K562 (cell line): Measurements from ENCODE around the gene RPL39. TPM values are rescaled to one million over a fixed set of nuclear protein-coding genes. Genes with fewer than 3 reads are reported as not detected.

Source experiments
- ATF1 ChIP-seq, 2 experiments: fragments of 450-650 bp in 1 of 2; IDR thresholded peaks; 2 replicates each; pipeline ENCODE4 v1.6.1; 2016; ENCODE audit warnings: missing compliant biosample characterization in 1 of 2, missing genetic modification characterization in 1 of 2
- CBFA2T2 ChIP-seq: fragments of 450-650 bp; conservative IDR thresholded peaks from 2 replicates; pipeline ENCODE4 v1.6.1; 2017; ENCODE audit warnings: mild to moderate bottlenecking
- E2F5 ChIP-seq: sonication (generic); formaldehyde crosslinking; IDR thresholded peaks from 2 replicates; pipeline ENCODE4 v1.8.0; 2022; ENCODE audit warnings: mild to moderate bottlenecking, missing genetic modification reagents
- ELK1 ChIP-seq: sonication (generic); formaldehyde crosslinking; IDR thresholded peaks from 2 replicates; pipeline ENCODE4 v1.8.1; 2022; ENCODE audit warnings: missing genetic modification reagents
- FOSL1 ChIP-seq: fragments of 200-800 bp; sonication (Bioruptor generic); conservative IDR thresholded peaks from 2 replicates; pipeline ENCODE4 v1.6.1; 2016; ENCODE audit warnings: missing genetic modification characterization, missing compliant biosample characterization
- GATA2 ChIP-seq: sonication (generic); formaldehyde crosslinking; IDR thresholded peaks from 2 replicates; pipeline ENCODE4 v1.4.0; 2020; ENCODE audit warnings: mild to moderate bottlenecking, missing genetic modification reagents
- MNT ChIP-seq, 2 experiments: fragments of 450-650 bp; conservative IDR thresholded peaks; 2 replicates each; pipeline ENCODE4 v1.6.1; 2017; ENCODE audit warnings: mild to moderate bottlenecking in 2 of 2, moderate library complexity in 2 of 2
- NELFE ChIP-seq: IDR thresholded peaks from 2 replicates; pipeline ENCODE4 v1.6.1; 2011; ENCODE audit warnings: mild to moderate bottlenecking; ENCODE audit not compliant: insufficient read depth, insufficient read length
- NFIX ChIP-seq: fragments of 250-450 bp; sonication (Bioruptor Pico); IDR thresholded peaks from 2 replicates; pipeline ENCODE4 v1.4.0; 2020; ENCODE audit warnings: low read depth, mild to moderate bottlenecking, moderate library complexity
- RBM39 ChIP-seq: fragments of 200-400 bp; formaldehyde crosslinking; optimal IDR thresholded peaks from 2 replicates; pipeline ENCODE3; 2018; ENCODE audit warnings: low read depth, low read length
- SFPQ ChIP-seq: fragments of 200-400 bp; formaldehyde crosslinking; IDR thresholded peaks from 2 replicates; pipeline ENCODE4 v1.6.1; 2017; ENCODE audit warnings: mild to moderate bottlenecking, low read depth, low read length, moderate library complexity
- SMAD3 ChIP-seq: fragments of 450-650 bp; formaldehyde crosslinking; conservative IDR thresholded peaks from 2 replicates; pipeline ENCODE4 v1.4.0; 2020; ENCODE audit warnings: mild to moderate bottlenecking
- TAF1 ChIP-seq: IDR thresholded peaks from 2 replicates; pipeline ENCODE4 v1.6.1; 2011; ENCODE audit warnings: mild to moderate bottlenecking, low read length, moderate library complexity; ENCODE audit not compliant: insufficient read depth, control insufficient read depth, severe bottlenecking; ENCODE audit errors: extremely low read depth
- TFE3 ChIP-seq: fragments of 450-650 bp; formaldehyde crosslinking; IDR thresholded peaks from 2 replicates; pipeline ENCODE4 v1.4.0; 2020; ENCODE audit warnings: mild to moderate bottlenecking, mixed read lengths
- YY1 ChIP-seq, 3 experiments: IDR thresholded peaks; 2 replicates each; pipeline ENCODE4 v1.6.1; 2011; ENCODE audit warnings: low read length in 2 of 3, mild to moderate bottlenecking in 2 of 3, moderate library complexity in 2 of 3, borderline replicate concordance in 1 of 3, control low read depth in 1 of 3, low read depth in 1 of 3; ENCODE audit not compliant: insufficient read depth in 3 of 3, insufficient replicate concordance in 2 of 3, control insufficient read depth in 1 of 3, insufficient read length in 1 of 3; ENCODE audit errors: extremely low read depth in 1 of 3
- ZNF217 ChIP-seq: sonication (generic); formaldehyde crosslinking; IDR thresholded peaks from 2 replicates; pipeline ENCODE4 v1.8.0; 2022; ENCODE audit warnings: mild to moderate bottlenecking, missing genetic modification reagents
- ZNF740 ChIP-seq, 3 experiments: fragments of 200-800 bp in 1 of 3; sonication (Bioruptor generic) in 1 of 3; sonication (generic) in 1 of 3; formaldehyde crosslinking in 1 of 3; IDR thresholded peaks; 2 replicates each; pipeline versions ENCODE4 v1.6.1 to v1.8.0; 2016 to 2022; ENCODE audit warnings: mild to moderate bottlenecking in 2 of 3, missing compliant biosample characterization in 2 of 3, missing genetic modification characterization in 2 of 3, missing genetic modification reagents in 1 of 3
- polyA plus RNA-seq, 8 experiments: library from polyadenylated mRNA; depleted of rRNA in 4 of 8; stranded (reverse) in 5 of 8; unstranded in 3 of 8; fragments of >200 nt; fragmentation: Nextera tagmentation in 2 of 8; fragmentation: Illumina TruSeq in 1 of 8; extraction: Ambion mirVana in 2 of 8; extraction: Trizol in 1 of 8; gene quantifications; 2 replicates each; pipeline versions ENCODE4 v1.2.1 to v1.2.3, GENCODE V29; 2011 to 2014; ENCODE audit warnings: inconsistent platforms in 1 of 8, missing spikeins in 1 of 8
- total RNA-seq, 7 experiments: library from RNA; depleted of rRNA in 6 of 7; stranded (reverse); fragments of >200 nt in 6 of 7; fragmentation: Illumina TruSeq in 2 of 7; extraction: Trizol in 2 of 7; gene quantifications; 2 replicates each; pipeline versions ENCODE4 v1.2.1 to v1.2.3, GENCODE V29; 2011 to 2021; ENCODE audit warnings: low replicate concordance in 1 of 7

Gene RPL39
- total and polyA plus RNA-seq, 9 of the 15 experiments (the other 6 are each of a cell fraction or from before 2014, with no cell fraction given), result 1,382 to 5,043 (median 3,226) TPM

- no peak for TF ChIP-seq SMAD3 (CRISPR knock-in tag)
- no peak for TF ChIP-seq TFE3 (CRISPR knock-in tag)
- no peak for TF ChIP-seq E2F5
- no peak for TF ChIP-seq YY1 (IDR thresholded peaks at IDR 0.05; ENCODE audit: borderline replicate concordance in 1 of 3, control insufficient read depth in 1 of 3, extremely low read depth in 1 of 3, insufficient read depth in 3 of 3, insufficient read length in 1 of 3, insufficient replicate concordance in 2 of 3, low read depth in 1 of 3, low read length in 2 of 3)
- TF ChIP-seq ELK1, result no peak
- peak in 1 of 2 experiments; percentile 83; a peak in 2 of 4 replicates for TF ChIP-seq MNT (conservative IDR thresholded peaks at IDR 0.05)
- TF ChIP-seq NELFE, result no peak
- TF ChIP-seq SFPQ, result no peak
- no peak for TF ChIP-seq NFIX (CRISPR knock-in tag)
- TF ChIP-seq GATA2, result peak; percentile 84
- TF ChIP-seq RBM39, result no peak
- TF ChIP-seq TAF1, result no peak
- no peak for TF ChIP-seq ATF1 (CRISPR knock-in tag; IDR thresholded peaks at IDR 0.05)
- 0 out of 2 replicates have a peak, but pooled peaks have one; percentile 48 for TF ChIP-seq ATF1 (tag; IDR thresholded peaks at IDR 0.05)
- no peak for TF ChIP-seq ZNF217 (CRISPR knock-in tag)
- TF ChIP-seq CBFA2T2, result peak; percentile 94
- peak; percentile 98 for TF ChIP-seq FOSL1 (tag)
- no peak for TF ChIP-seq ZNF740 (CRISPR knock-in tag; IDR thresholded peaks at IDR 0.05)
- TF ChIP-seq ZNF740 (tag; IDR thresholded peaks at IDR 0.05), result no peak
Measured at GRCh38 chrX:119809185-119809666, 17.8 kb upstream of the RPL39 start (continued).
